Measurements from ENCODE around the gene FANCG.

Gene FANCG

GRCh38 chr9:35097573-35097972 lies 17.8 kb upstream of the FANCG start:
- TF ChIP-seq CTCF (IDR thresholded peaks at IDR 0.05; ENCODE audit: extremely low read depth, missing control alignments): no peak
- no peak for DNase-seq (ENCODE audit: low spot score)

GRCh38 chr9:35096035-35096849 lies 16.5 kb upstream of the FANCG start, which contains the start of gene PIGO:
Gene PIGO (minus strand): TSS chr9:35096591. CDS start chr9:35095565, 1,026 bp downstream.
- TF ChIP-seq CTCF (IDR thresholded peaks at IDR 0.05; ENCODE audit: extremely low read depth, missing control alignments): peak; percentile 85
- peak; percentile 89 for DNase-seq (ENCODE audit: low spot score)

- DNase-seq (ENCODE audit: low spot score): no peak
- no peak for TF ChIP-seq CTCF (IDR thresholded peaks at IDR 0.05; ENCODE audit: extremely low read depth, missing control alignments)
Measured at GRCh38 chr9:35091536-35091935, 11.8 kb upstream of the FANCG start.

- no peak for TF ChIP-seq CTCF (IDR thresholded peaks at IDR 0.05; ENCODE audit: extremely low read depth, missing control alignments)
- no peak for DNase-seq (ENCODE audit: low spot score)
Measured at GRCh38 chr9:35089434-35089833, 9.7 kb upstream of the FANCG start.

- no peak for DNase-seq (ENCODE audit: low spot score)
- TF ChIP-seq CTCF (IDR thresholded peaks at IDR 0.05; ENCODE audit: extremely low read depth, missing control alignments): no peak
Measured at GRCh38 chr9:35085078-35085477, 5.3 kb upstream of the FANCG start.

GRCh38 chr9:35079041-35079425 lies 709 bp downstream of the FANCG start:
- no peak for DNase-seq (ENCODE audit: low spot score)
- no peak for TF ChIP-seq CTCF (IDR thresholded peaks at IDR 0.05; ENCODE audit: extremely low read depth, missing control alignments)

- TF ChIP-seq CTCF (IDR thresholded peaks at IDR 0.05; ENCODE audit: extremely low read depth, missing control alignments): no peak
- no peak for DNase-seq (ENCODE audit: low spot score)
Measured at GRCh38 chr9:35078066-35078465, 1.7 kb downstream of the FANCG start.
